GM12864 (cell line): ENCODE measurements around the gene RAB27B.

Experiments
- DNase-seq: peaks from one replicate; pipeline ENCODE4 v3.0.0-alpha.2; 2011; ENCODE audit warnings: low read depth
- H3K4me3 ChIP-seq: 2 replicates; pipeline ENCODE4 v1.5.1; 2011; ENCODE audit warnings: mild to moderate bottlenecking, low read depth, low read length, control low read depth
- CTCF ChIP-seq: IDR thresholded peaks from 2 replicates; pipeline ENCODE4 v1.5.1; 2011; ENCODE audit warnings: low read depth, mild to moderate bottlenecking, moderate library complexity, low read length, control low read depth, inconsistent platforms; ENCODE audit errors: missing control alignments

Gene RAB27B

DNA sequence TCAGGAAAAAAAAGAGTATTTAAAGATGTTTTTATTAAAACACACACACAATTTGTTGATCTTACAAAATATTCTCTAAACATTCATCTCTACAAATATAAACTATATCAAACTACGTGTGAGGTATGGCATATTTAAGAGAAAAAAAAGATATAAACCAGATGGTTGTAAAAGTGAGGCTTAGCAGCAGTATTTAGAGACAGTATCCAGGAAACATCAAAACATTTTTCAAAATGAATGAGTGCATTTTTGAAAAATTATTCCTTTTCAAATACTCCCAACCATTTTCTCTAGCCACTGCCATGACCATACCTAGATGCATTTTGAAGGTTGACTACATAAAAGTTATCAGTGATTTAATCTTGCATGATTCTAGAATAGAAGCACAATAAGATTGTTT lies 38.2 kb upstream of the RAB27B start:
- H3K4me3 ChIP-seq: no peak overlapping the region
- no peak for TF ChIP-seq CTCF
- no peak for DNase-seq

DNA sequence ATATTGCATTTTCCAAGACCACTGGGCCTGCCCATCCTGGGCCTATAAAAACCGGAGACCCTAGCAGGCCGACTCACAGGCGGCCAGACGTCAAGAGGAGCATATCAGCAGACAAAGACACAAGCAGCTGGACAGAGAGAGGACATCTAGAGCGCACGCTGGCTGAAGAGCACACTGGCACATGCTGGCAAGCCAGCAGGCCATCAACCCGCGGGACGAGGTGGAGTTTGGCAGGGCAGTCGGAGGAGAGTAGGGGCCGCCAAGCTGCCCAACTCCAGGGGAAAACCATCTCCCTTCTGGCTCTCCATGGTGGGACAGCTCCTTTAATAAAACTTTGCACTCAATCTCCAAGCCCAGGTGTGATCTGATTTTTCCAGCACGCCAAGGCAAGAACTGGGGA lies 36.6 kb upstream of the RAB27B start:
- TF ChIP-seq CTCF: no peak
- DNase-seq: no peak
- no peak overlapping the region for H3K4me3 ChIP-seq

- DNase-seq: no peak
These were observed 36.2 kb upstream of the RAB27B start for GRCh38 chr18:54792079-54792478.

GRCh38 chr18:54794823-54795222 lies 33.5 kb upstream of the RAB27B start:
- no peak for TF ChIP-seq CTCF
- no peak overlapping the region for H3K4me3 ChIP-seq

More at GRCh38 chr18:54792079-54792478, 36.2 kb upstream of the RAB27B start:
- no peak overlapping the region for H3K4me3 ChIP-seq
- no peak for TF ChIP-seq CTCF

GRCh38 chr18:54798186-54798585 lies 30.1 kb upstream of the RAB27B start:
- TF ChIP-seq CTCF: no peak
- no peak for DNase-seq
- no peak overlapping the region for H3K4me3 ChIP-seq

More at GRCh38 chr18:54794823-54795222, 33.5 kb upstream of the RAB27B start:
- no peak for DNase-seq

- H3K4me3 ChIP-seq: no peak overlapping the region
- TF ChIP-seq CTCF: no peak
- DNase-seq: no peak
These were observed 26.9 kb upstream of the RAB27B start for GRCh38 chr18:54801374-54801773.

DNA sequence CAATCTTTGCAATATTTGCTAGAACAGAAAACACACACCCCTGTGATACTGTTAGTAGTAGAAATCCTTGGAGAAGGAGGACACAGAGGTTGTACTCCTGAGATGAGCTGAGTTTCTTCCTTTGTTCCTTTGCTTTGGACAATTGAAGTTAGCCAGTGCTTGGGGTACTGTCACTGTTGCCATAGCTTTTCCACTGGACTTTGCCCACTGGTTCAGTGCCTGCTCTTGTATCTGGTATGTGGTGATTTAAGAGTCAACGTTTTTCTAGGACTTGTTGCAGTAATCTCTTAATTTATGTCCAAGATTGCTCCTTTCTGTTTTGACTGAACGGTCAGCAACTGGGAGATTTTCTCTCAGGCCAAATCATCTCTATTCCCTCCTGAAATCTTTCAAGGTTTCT lies 26.1 kb upstream of the RAB27B start:
- DNase-seq: no peak

More for the DNA sequence above, 26.1 kb upstream of the RAB27B start:
- no peak overlapping the region for H3K4me3 ChIP-seq
- TF ChIP-seq CTCF: no peak
